ENCODE measurements around the gene PPM1A.

Gene PPM1A

DNA sequence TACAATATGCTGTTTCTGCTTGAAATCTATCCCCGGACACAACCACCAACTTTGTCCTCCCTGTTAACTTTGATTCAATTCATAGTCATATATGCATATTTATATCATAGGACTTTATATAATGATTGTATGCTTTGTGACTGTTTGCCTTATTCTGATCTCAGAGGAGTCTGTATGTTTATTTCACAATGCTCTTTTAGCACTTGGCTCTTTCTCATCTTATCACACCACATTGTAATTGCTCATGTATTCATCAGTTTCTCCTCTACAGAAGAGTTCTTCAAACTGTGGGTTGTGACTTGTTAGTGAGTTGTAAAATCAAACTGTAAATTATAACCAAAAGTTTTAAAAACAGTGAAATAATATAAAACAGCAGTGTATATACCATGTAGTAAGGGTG is 21.7 kb upstream of the PPM1A start:
- DNase-seq, result no peak

- DNase-seq, result no peak
Observed at GRCh38 chr14:60229614-60230013, 19.4 kb upstream of the PPM1A start.

DNA sequence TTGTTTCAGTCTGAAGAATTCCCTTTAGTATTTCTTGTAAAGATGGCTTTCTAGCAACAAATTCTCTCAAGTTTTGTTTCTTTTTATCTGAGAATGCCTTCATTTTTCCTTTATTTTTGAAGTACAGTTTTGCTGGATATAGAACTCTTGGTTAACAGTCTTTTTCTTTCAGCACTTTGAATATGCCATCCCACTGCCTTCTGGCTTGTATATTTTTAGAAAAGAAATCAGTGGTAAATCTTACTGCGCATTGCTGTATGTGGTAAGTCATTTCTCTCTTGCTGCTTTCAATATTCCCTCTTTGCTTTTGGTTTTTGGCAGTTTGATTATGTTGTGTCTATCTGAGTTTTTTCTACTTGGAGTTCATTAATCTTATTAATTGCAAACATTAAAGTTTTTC is 16.8 kb upstream of the PPM1A start:
- DNase-seq, result no peak

DNA sequence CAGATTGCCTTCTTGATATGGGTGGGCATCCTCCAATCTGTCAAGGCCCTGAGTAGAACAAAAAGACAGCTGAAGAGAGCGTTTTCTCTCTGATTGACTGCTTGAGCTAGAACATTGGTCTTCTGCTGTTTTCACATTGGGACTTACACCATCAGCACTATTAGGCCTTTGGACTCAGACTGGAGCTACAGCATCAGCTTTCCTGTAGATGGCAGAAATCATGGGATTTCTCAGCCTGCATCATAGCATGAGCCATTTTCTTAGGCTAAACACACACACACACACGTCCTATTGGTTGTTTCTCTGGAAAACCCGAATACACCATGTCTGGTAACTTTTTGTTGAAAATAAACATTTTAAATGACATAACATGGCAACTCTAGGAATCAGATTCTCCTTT is 15.8 kb upstream of the PPM1A start:
- DNase-seq, result no peak

- DNase-seq, result no peak
Observed at GRCh38 chr14:60233891-60234290, 15.1 kb upstream of the PPM1A start.

GRCh38 chr14:60235440-60235839 is 13.6 kb upstream of the PPM1A start:
- no peak for DNase-seq

GRCh38 chr14:60238955-60239354 is 10.1 kb upstream of the PPM1A start:
- DNase-seq, result no peak

GRCh38 chr14:60240139-60240856 is 8.7 kb upstream of the PPM1A start:
- no peak for DNase-seq

DNA sequence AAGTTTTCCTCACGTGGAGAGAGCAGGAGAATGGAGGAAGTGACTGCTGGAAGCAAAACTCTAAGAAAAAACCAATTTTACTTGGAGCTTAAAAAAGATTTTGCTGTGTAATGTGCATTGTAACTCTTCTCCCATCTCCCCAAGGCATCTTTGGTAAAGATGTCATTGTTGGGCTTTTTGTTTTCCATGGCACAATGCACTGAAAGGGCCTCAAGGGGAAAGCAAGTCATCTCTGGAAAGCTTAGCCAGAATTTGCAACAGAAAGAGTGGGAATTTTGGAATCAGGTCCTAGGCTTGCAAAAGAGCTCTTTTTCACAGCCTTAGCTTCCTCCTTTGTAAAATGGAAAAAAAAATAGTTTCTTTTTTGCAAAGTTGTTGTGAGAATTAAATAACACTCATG is 7.9 kb upstream of the PPM1A start:
- DNase-seq, result no peak

DNA sequence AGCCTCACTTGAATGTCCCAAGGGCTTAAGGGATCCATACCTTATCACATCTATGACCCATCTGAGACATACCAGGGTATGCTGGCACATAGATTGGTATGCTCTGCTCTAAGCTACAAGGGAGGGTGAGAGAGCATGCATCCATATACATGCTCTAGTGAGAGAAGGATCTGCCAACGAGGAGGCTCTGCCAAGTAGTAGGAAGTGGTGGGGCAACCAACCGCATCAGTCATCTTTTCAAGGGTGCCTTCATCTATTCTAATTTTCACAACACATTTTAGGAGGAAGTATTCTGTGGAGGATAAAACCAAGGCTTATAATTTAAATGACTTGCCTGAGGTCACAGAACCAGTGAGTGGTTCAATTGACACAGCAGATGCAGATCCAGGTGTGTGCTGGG is 6.6 kb upstream of the PPM1A start:
- DNase-seq, result no peak

GRCh38 chr14:60245380-60246177 is 3.4 kb upstream of the PPM1A start:
- DNase-seq, result no peak

GRCh38 chr14:60247994-60248696 is 876 bp upstream of the PPM1A start:
- peak; percentile 91 for DNase-seq

DNA sequence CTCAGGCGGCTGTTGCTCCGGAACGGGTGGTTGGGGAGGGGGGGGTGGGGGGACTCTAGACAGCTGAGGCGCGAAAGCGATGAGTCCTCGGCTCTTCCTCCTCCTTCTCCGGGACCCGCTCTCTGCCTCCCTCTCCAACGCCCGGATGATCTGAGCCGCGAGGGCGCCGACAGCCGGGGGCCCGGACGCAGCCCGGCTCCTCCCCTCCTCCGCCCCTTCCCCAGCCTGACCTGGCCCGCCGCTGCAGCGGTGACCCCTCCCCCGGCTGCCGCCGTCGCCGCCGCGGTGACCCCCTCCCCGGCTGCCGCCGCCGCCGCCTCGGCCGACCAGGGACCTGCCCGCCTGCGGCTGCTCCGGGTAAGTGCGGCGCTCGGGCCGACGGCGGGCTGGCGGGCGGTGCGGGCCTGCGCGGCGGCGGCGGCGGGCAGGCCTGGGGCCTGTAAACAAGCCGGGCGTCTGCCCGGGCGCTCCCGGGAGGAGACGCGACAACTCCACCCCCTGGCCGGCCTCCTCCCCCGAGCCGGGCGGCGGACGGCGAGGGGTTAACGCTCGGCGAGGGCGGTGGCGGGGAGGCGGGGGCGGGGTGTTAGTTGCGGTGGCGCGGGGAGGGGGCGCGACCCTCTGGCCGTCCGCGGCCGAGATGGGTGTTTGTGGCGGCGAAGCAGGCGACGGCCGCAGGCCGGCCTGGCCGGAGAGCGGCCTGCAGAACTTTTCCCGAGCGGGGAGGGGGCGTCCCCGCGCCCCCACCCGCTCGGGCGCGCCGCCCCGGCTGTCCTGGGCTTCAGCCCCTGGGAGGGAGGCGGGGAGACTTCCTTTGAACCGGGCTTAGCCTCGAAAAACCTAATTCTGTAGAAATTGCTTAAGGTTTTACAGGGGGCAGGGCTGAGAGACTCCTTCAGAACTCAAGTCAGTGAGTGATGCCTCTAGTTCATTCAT is 568 bp downstream of the PPM1A start:
- DNase-seq, result peak; percentile 66

DNA sequence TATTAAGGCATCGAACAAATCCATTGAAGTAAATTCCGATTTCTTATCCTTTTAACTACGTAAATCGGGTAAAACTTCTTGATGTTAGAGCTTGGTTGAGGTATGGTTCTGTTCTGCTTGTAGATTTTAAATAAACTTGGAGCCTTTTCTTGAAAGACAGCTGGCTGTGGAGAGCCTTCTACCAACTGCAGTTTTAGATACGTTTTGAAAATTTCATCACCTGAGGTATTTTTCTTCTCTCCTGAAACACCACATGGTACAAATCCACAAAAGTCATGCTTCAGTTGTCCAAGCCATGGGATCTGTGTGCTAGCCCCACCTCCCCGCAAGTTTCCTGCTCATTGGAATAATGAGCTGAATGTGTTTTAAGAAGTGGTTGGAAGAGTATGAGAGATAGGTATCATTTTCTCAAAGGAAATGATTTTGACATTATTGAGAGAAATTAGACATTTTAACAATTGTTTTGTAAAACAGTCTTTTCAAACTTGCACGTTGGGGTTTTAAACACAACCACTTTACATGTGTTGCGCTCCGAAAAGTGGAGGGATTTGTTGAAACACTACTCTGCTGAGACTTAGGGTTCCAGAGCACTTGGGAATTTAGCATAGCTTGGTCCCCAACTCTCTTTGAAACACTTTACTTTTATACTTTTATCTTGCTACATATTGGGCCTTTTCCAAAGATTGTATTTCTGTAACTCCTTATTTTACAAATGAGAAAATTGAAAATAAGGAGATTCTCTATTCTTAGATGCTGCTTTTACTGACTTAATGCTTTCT is 1.4 kb downstream of the PPM1A start:
- peak; percentile 29 for DNase-seq

GRCh38 chr14:60251877-60252276 is 2.9 kb downstream of the PPM1A start:
- no peak for DNase-seq

- DNase-seq, result no peak
Observed at GRCh38 chr14:60252630-60253029, 3.6 kb downstream of the PPM1A start.

- peak; percentile 46 for DNase-seq
Observed at GRCh38 chr14:60253649-60254048, 4.6 kb downstream of the PPM1A start.

- no peak for DNase-seq
Observed at GRCh38 chr14:60254176-60254575, 5.2 kb downstream of the PPM1A start.

- no peak for DNase-seq
Observed at GRCh38 chr14:60257865-60258264, 8.8 kb downstream of the PPM1A start.

DNA sequence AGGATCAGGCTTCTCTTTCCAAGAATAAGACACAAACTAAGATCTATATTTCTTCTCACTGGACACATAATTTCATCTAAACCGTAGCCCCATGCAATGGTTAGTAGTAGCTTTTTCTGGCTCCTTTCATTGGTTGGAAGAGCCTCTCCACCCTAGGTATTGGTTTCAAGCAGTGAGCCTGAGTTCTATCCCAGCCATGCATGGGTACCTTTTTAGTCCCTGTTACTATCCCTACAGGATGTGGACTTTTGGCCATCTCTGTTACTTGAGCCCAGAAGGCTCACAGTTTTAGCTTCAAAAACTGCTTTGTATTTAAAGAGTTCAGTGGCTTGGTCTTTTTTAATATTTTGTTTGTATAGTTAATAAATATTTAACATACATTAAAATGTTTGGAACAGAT is 16.1 kb downstream of the PPM1A start:
- no peak for DNase-seq

- DNase-seq, result no peak
Observed at GRCh38 chr14:60266021-60266937, 17.3 kb downstream of the PPM1A start.

All from DMS79 (cell line).